Epithelial cell of esophagus (primary cell): ENCODE results near the gene FUBP1.
"Not testable (repeated sequence)": the region's sequence is repeated elsewhere in the genome, so short reads cannot be mapped to it uniquely, and the experiment has no call there.

Source experiments
- DNase-seq: peaks from one replicate; pipeline ENCODE4 v3.0.0; 2010; ENCODE audit warnings: low read depth
- H3K4me3 ChIP-seq: 2 replicates; pipeline ENCODE4 v1.5.1; 2011; ENCODE audit warnings: mild to moderate bottlenecking, low read length, control low read depth
- TF ChIP-seq, protein P1 (sequence below): IDR thresholded peaks from 2 replicates; pipeline ENCODE4 v1.5.1; 2011; ENCODE audit warnings: low read depth, mild to moderate bottlenecking, low read length, control low read depth, inconsistent platforms; ENCODE audit not compliant: insufficient read depth; ENCODE audit errors: missing control alignments

Gene FUBP1

DNA sequence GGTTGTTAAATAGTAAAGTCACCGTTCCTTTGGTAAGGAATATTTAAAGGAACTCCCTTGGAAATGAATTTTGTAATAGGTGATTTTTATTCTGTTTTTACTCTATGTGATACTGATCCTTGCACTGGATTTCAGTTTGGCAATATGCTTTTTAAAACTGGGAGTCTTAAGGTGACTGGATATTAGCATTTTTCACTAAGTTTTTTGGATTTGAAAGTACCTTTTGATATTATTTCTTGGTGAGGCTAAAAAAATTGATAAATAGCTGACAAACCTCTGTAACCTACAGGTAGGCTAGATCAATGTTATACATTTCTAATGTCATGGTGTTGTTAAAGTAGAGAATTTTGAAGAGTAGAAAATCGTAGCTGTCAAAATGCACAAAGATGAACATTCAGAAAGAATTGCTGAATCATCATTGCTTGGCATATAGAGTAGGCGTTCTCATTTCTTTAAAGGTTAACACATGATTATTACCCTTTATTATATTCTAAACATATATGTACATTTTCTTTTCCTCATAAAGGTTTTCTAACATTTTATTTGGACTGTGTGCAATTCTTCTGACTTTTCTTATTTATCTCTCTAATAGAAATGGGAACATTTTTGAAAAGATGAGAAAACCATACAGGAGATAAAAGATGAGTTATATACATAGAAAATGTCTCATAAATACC, 24.3 kb upstream of the FUBP1 start:
- H3K4me3 ChIP-seq = no peak overlapping the region
- DNase-seq = no peak
- TF ChIP-seq, protein P1, sequence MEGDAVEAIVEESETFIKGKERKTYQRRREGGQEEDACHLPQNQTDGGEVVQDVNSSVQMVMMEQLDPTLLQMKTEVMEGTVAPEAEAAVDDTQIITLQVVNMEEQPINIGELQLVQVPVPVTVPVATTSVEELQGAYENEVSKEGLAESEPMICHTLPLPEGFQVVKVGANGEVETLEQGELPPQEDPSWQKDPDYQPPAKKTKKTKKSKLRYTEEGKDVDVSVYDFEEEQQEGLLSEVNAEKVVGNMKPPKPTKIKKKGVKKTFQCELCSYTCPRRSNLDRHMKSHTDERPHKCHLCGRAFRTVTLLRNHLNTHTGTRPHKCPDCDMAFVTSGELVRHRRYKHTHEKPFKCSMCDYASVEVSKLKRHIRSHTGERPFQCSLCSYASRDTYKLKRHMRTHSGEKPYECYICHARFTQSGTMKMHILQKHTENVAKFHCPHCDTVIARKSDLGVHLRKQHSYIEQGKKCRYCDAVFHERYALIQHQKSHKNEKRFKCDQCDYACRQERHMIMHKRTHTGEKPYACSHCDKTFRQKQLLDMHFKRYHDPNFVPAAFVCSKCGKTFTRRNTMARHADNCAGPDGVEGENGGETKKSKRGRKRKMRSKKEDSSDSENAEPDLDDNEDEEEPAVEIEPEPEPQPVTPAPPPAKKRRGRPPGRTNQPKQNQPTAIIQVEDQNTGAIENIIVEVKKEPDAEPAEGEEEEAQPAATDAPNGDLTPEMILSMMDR = no peak

- DNase-seq, H3K4me3 ChIP-seq: not testable (repeated sequence)
These were observed 21.7 kb upstream of the FUBP1 start for GRCh38 chr1:78000536-78000935.

DNA sequence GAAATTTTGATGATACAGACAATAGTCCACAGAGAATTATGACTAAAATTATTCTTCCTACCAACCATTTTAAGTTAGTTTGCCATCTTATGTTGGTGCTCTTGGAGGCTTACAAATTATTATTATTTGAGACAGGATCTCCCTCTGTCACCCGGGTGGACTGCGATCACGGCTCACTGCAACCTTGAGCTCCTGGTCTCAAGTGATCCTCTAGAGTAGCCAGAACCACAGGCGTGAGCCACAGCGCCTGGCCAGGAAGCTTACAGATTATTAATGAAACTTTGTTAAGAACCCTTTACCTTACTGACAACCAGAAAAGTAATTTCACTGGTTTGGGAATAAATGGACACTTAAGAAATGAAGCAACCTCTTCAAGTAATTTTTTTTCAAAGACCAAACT, 17.9 kb upstream of the FUBP1 start:
- no peak overlapping the region for H3K4me3 ChIP-seq
- DNase-seq = no peak
- TF ChIP-seq, protein P1 = no peak

DNA sequence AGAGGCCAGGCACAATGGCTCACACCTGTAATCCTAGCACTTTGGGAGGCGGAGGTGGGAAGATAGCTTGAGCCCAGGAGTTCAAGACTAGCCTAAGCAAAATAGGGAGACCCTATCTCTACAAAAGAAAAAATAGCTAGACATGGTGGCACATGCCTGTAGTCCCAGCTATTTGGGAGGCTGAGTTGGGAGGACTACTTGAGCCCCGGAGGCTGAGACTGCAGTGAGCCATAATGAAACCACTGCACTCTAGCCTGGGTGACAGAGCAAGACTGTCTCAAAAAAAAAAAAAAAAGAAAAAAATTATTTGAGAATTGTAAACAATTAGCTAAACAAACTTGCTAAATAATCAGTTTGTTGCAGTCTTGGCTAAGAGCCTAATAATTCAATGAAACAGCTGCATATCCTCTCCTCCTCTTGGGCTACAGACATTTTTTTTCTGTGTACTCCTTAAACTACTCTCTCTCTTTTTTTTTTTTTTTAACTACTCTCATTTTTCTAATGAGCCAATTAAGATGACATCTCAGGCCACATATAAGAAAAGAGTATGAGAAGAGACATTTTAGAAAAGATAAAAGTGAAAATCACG, 15.3 kb upstream of the FUBP1 start:
- TF ChIP-seq, protein P1 = no peak
- DNase-seq = no peak
- H3K4me3 ChIP-seq = no peak overlapping the region

GRCh38 chr1:77991638-77992037, 12.8 kb upstream of the FUBP1 start:
- TF ChIP-seq, protein P1 = no peak
- no peak overlapping the region for H3K4me3 ChIP-seq
- peak; percentile 81 for DNase-seq

DNA sequence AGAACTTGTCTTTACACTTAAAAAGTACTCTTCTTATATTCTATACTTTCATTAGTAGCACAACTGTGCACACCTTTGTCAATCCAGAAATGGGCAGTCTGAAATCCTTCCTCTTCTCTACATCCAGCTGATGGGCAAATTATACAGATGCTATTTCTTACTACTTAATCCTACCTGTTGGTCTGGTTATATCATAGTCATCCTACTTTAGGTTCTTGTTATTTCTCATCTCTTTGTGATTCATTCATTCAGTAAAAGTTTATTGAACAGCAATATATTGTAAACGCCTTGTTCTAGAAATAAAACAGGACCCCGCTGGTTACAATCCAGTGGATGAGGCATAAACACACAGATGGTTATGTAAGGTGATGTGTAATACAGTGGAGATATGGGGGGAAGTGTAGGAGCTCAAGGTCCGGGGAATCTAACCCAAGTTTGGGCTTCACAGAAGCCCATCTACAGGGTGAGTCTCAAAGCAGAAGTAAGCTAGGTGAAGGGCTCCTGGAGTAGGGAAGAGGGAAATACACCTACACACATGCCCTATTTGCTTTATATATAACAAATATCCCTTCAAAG, 11.8 kb upstream of the FUBP1 start:
- TF ChIP-seq, protein P1 = no peak
- DNase-seq = no peak
- H3K4me3 ChIP-seq = no peak overlapping the region

GRCh38 chr1:77989744-77990143, 10.9 kb upstream of the FUBP1 start:
- DNase-seq = no peak
- H3K4me3 ChIP-seq = no peak overlapping the region
- TF ChIP-seq, protein P1 = no peak
